GM19455 (cell line): ENCODE measurements around the gene USP12.
"Not testable (repeated sequence)": the region's sequence is repeated elsewhere in the genome, so short reads cannot be mapped to it uniquely, and the experiment has no call there.

ENCODE experiments used
- ATAC-seq: cut with Tn5 transposase; IDR thresholded peaks from one replicate; pipeline ENCODE4 v1.9.1; 2021; ENCODE audit not compliant: unreplicated experiment

The USP12 gene

DNA sequence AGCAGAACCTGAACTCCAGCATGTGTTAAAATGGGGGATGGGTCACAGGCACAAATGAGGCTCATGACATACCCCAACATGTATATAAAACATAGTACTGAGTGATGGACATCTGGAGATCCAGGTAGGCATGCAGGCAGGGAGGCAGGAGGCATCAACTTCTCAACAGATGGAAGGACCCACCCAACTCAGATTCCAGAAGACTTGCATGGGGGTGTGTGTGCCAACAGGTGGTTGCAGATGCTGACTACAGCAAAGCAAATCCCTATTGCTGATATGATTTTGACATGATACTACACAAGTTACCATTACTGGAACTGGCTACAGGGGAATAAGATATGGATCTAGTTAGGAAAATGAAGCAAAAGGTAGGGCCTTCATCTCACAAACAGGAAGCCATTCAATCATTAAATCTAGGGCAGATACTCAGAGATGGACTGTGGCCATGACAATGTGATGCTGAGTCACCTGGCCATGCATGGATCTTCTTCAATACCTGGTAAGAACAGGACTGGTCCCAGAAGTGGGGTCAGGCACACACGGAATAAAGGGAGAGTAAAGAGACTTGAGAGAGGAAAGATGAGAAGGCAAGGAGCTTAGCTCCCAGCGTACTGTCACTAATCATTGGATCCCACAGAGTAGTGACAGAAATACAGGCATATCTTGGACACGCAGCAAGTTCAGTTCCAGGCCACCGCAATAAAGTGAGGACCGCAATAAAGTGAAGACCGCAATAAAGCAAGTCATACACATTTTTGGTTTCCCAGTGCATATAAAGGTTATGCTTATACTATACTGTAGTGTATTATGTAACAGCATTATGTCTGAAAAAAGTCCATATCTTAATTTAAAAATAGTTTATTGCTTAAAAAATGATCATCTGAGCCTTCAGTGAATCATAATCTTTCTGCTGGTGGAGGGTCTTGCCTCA is 91.3 kb downstream of the USP12 start:
- no peak for ATAC-seq

- ATAC-seq: no peak
Measured at GRCh38 chr13:27079421-27079958, 92.1 kb downstream of the USP12 start.

DNA sequence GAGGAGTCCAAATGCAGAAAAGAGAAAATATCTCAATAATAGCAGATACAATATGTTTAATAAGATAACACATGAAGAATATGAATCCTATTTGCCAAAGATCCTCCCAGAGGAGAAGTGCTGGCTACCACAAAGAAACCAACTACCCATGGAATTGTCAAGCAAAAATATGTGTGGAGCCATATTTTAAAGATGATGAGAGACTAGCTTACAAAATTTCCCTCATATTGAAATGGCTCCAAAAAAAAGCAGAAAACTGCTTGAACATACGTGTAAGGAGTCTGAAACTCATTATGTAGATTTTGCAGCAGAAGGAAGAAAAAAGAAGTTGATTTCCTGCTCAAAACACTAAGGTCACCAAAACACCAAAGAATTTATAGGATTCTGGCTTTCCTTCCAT is 94.2 kb downstream of the USP12 start:
- ATAC-seq: no peak

DNA sequence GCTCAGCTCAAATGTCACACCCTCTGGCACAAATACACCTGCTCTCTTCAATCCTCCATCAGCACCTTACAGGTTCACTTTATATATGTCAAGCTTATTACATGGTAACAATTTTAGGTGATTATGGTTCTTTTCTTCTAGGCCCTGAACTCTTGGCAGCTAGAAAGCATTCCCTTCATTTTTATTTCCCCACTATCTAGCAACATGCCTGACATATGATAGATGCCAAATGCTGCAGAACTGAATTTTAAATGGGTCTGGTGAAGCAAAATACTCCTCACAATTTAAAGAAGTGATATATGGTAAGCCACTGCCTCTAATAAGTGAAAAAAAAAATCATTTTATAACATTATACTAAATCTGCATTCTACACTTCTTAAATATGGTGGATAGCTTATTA is 95.2 kb downstream of the USP12 start:
- ATAC-seq: no peak

DNA sequence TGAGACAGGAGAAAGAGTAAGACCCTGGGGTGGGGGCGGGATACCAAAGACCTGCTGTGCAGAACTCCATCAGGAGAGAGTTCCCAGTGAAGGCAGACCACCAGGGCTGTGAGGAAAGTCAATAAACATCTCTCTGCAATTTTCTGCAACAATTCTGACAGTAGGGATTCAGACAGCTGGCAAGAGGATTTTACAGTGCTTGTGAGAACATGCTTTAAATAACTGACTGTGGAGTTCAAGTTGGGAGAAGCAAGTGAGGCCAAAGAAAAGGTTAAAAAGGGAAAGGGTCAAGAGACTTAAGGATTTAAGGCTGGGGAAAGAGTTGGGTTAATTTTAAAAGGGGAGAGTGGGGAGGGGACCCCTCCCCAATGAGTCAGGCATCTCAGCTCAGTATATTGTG is 98.4 kb downstream of the USP12 start:
- ATAC-seq: no peak

DNA sequence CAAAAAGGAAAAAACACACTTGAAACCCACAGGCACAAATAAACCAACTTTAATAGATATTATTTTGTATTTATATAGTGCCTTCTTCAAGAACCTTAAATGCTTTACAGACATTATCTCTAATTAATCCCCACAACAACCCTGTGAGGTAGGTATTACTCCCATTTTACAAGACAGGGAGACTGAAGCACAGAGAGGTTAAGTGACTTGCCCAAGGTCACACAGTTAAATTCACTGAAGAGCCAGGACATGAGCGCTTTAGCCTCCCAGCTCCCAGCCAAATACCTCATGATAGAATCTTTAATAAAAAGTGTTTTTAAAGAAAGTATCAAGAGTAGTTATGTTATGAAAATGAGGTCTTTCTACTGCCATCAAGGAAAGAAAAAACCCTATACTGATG is 105.5 kb downstream of the USP12 start:
- ATAC-seq: not testable (repeated sequence)

- no peak for ATAC-seq
Measured at GRCh38 chr13:27065582-27065981, 106.0 kb downstream of the USP12 start.

GRCh38 chr13:27064252-27064995 is 107.2 kb downstream of the USP12 start:
- no peak for ATAC-seq

- ATAC-seq: no peak
Measured at GRCh38 chr13:27057817-27058216, 113.8 kb downstream of the USP12 start.

GRCh38 chr13:27055526-27055925 is 116.1 kb downstream of the USP12 start:
- no peak for ATAC-seq

DNA sequence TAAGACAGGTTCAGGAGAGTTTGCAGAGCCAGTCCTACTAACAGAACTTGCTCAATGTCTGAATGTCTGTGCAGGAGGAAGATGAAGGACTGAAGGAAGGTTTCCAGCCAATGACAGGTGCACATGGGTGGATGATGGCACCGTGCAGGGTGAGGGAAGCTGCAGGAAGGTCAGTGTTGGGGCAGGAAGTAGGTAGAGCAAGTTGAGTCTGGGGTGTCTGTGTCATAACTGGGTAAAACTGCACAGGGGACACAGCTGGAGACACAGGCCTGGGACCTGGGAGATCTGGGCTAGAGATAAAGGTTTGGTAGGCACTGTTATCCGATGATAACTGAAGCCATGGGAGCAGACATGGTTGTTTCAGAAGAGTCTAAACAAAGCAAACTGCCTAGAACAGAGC is 116.9 kb downstream of the USP12 start:
- no peak for ATAC-seq

- no peak for ATAC-seq
Measured at GRCh38 chr13:27053902-27054595, 117.6 kb downstream of the USP12 start.

DNA sequence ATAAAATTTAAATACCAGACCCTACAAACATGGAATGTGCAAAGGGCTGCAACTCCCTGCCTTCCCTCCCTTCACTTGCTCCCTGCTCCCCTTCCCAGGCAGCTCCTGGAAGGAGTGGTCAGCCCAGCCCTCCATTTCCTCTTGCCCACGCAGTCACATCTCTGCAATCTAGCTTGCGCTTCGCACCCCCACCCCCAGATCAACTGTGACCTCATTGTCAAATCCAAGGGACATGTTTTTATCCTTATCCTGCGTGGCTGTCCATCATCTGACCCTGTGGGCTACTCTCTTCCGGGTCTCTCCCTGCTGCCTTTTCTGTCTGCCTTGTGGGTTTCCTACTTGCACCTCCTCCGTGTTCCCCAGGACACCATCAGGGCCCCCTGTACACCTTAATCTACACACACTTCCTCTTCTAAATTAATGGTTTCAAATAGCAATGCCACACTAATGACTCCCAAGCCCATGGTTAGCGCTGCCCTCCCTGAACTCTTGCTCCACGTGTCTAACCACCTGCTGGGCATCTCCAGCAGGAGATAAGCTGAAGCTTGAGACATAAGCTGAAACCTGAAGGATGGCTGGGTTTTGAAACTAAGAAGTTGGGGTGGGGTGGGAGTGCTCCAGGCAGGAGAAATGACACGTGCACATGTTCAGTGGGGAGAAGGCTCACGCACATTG is 118.3 kb downstream of the USP12 start:
- ATAC-seq: no peak

GRCh38 chr13:27052551-27053208 is 118.9 kb downstream of the USP12 start:
- no peak for ATAC-seq

- ATAC-seq: no peak
Measured at GRCh38 chr13:27047081-27047480, 124.5 kb downstream of the USP12 start.

DNA sequence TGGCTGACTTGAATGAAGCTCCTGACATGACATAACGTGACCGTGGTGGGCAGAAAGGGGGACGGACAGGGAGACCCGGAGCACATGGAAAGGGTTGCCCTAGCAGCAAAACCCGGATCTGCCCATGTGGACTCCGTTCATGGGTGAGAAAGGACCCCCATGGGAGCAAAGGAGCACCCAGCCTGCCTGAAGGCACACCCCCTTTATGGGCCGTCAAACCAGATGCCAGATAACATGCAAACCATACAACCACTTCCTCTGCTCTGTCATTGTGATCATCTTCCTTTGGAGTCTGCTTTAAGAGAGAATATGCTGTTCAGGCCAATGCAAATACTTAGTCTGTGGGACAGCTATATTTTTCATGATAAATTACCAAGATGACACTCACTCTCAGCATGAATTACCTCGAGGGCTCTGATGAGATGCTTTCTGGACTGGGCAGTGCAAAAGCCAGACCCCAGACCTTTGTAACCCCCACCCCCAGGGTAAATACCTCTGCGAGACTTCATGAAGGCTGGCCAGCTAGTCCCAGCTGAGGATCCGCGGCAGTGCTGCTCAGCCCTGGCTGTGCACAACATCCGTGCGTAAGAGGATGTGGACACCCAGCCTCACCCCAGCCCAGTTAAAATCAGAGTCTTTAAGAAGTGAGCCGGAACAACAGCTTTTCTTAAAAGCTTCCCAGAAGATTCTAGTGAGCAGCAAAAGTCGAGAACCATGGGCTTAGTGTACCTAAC is 126.6 kb downstream of the USP12 start:
- ATAC-seq: peak; percentile 57

- ATAC-seq: no peak
Measured at GRCh38 chr13:27043013-27043412, 128.6 kb downstream of the USP12 start.

GRCh38 chr13:27041341-27041740 is 130.3 kb downstream of the USP12 start:
- no peak for ATAC-seq

DNA sequence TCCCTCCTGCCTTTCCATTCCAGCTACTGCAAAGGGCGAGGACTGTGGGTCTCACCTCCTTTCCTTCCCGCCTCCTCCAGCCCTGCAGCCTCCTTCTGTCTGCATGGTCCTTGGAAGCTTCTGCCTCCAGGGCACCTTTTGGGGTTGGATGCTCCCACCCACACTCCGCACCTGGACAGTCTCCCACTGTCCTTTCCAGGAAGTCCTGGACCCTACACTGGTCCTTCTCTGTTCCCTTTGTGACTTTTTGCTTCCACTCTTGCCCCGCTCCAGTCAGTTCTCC is 130.8 kb downstream of the USP12 start:
- ATAC-seq: no peak

GRCh38 chr13:27039171-27039701 is 132.4 kb downstream of the USP12 start:
- no peak for ATAC-seq
